HG03439 (cell line): ENCODE data around the gene TLX2.
"Not testable (repeated sequence)": the region's sequence is repeated elsewhere in the genome, so short reads cannot be mapped to it uniquely, and the experiment has no call there.

Experiments used
- ATAC-seq: cut with Tn5 transposase; IDR thresholded peaks from one replicate; pipeline ENCODE4 v1.9.1; 2021; ENCODE audit warnings: mild to moderate bottlenecking, moderate library complexity; ENCODE audit not compliant: unreplicated experiment

TLX2 gene

GRCh38 chr2:74553892-74554819, 39.9 kb downstream of the TLX2 start, which contains the start of the genes DOK1 and LOXL3:
Gene DOK1 (plus strand): TSS chr2:74554720. CDS start chr2:74554755, 35 bp downstream.
Gene LOXL3 (minus strand): TSS chr2:74553942. CDS start chr2:74552634, 1,308 bp downstream.
- ATAC-seq, result peak; percentile 53

DNA sequence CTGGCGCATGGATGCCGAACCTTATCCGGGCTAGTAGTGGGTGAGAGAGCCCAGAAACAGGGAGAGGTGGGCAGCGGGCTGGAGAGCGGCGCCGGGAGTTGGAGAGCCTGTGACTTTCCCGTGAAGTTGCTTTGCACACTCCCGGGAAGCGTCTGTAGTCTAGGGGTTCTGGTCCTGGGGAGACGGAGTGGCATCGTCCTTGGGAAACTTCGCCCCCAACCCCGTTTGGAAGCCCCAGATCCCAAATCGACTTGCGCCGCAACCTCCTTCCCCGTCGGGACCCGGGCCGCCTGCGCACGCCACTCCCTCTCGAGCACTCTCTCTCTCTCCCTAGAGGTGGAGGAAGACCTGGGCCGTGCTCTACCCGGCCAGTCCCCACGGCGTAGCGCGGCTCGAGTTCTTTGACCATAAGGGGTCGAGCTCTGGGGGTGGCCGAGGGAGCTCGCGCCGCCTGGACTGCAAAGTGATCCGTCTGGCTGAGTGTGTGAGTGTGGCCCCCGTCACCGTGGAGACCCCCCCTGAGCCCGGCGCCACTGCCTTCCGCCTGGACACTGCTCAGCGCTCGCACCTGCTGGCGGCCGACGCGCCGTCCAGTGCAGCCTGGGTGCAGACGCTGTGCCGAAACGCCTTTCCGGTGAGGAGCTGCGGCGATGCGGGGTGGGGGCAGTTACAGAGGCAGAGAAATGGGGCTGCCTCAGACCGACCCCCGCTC, 40.7 kb downstream of the TLX2 start:
- ATAC-seq, result peak; percentile 40

- no peak for ATAC-seq
Observed at GRCh38 chr2:74555610-74556103, 41.4 kb downstream of the TLX2 start.

- no peak for ATAC-seq
Observed at GRCh38 chr2:74556159-74556558, 41.9 kb downstream of the TLX2 start.

- ATAC-seq, result no peak
Observed at GRCh38 chr2:74556831-74557370, 42.7 kb downstream of the TLX2 start.

DNA sequence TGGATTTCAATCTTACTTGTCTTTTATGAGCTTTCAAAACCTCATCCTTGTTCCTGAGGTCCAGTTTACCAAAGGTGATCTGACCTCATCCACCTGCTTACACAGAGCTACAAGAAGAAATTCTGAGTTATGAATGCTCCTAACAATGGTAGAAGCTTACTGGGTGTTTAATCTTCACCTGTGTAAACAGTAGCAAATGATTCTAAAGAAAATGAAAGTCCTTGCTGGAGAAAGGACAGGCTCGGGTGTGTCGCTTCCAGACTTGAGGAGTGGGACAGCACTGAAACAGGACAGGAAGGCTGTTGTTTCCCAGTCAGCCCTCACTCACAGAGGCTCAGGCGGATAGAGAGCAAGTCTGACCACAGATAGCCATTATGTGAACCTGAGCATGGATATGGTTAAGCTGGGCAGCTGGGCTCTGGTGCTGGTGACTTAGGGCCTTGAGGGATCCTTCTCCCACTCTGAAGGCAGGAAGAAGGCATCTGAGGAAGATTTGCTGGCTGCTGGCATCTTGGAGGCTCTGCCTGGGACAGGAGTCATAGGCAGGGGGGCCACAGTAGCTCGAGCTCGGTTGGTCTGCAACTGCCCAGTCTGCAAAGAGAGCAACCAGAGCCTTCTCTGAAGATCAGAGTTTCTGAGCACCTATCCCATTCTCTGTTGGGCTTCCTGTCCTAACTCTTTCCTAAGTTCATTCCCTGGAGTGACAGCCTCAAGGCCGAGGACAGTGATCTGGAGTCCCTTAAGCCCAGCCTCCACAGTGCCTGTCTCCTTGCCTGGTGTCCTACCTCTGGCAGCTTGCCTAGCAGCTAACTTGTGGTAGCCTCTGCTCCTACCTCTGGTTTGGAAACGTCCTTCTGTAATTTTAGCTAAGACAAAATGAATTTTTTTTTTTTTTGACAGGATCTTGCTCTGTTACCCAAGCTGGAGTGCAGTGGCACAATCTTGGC, 44.3 kb downstream of the TLX2 start:
- no peak for ATAC-seq

DNA sequence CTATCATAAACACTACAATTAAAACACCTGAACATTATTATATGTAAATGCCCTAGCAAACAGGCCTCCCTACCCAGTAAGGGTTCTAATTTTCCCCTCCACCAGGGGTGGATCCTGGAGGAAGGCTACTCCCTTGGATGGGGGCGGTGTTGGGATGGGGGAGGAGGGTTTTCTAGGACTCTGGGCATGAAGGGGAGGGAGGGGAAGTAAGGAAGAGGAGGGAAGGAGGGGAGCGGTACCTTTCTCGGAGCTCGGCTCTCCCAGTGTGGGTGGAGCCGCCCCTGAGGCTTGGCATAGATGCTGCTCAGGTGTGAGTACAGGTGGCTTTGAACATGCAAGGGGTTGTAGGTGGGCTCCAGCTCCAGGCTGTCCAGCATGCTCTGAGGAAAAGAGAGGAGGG, 45.7 kb downstream of the TLX2 start:
- ATAC-seq, result no peak

DNA sequence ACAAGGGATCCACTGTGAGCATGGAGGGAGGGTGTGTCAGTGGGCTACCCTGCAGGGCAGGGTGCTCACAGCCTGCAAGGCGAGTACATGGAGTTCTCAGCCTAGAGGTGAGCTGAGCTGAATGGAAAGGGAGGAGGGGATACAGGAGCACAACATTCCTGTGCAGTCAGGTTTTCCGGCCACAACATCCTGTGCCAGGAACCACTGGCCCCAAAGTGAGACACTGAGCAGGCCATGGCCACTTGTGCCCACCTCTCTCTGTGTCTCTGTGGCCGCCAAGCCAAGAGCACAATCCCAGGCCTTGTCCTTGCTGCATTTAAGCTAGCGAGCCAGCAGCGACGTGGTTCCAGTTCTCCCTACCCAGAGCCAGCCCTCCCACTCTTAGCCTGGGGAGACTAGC, 46.3 kb downstream of the TLX2 start:
- no peak for ATAC-seq

- not testable (repeated sequence) for ATAC-seq
Observed at GRCh38 chr2:74561022-74561421, 46.8 kb downstream of the TLX2 start.

- no peak for ATAC-seq
Observed at GRCh38 chr2:74562126-74562775, 48.0 kb downstream of the TLX2 start.

DNA sequence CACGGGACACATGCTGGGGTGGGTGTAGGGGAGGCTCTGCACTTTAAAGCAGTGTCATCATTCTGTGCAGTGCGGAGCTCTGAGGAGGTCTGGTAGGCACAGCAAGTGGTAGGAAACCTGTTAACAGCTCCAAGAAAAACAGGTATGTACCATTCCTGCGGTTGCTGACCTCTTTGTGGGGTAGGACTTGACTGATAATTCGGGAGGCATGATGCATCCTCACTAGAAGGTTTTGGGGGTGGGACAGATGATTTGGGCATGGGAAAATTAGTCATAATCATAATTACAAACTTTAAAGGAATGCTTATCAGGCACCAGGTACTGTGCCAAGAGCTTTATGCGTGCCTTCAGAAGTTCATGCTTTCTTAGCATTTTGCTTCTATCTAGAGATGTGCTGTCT, 50.0 kb downstream of the TLX2 start:
- no peak for ATAC-seq

GRCh38 chr2:74566076-74566753, 52.0 kb downstream of the TLX2 start:
- ATAC-seq, result no peak

- ATAC-seq, result no peak
Observed at GRCh38 chr2:74566754-74567085, 52.5 kb downstream of the TLX2 start.
